Natural killer cell (primary cell): ENCODE data around the gene LEF1. TPM values are rescaled to one million over a fixed set of nuclear protein-coding genes. Genes with fewer than 3 reads are reported as not detected.

Experiments
- ATAC-seq, 3 donors: fragments of 150-1000 bp in 2 of 3; fragments of 200-7000 bp in 1 of 3; cut with Tn5 transposase; 1 replicate in 1 of 3; 2 replicates in 2 of 3; pipeline ENCODE4 v1.10.0; 2021; ENCODE audit warnings: mild to moderate bottlenecking in 2 of 3, moderate library complexity in 2 of 3
- DNase-seq, 2 donors: peaks; one replicate each; pipeline versions ENCODE4 v3.0.0 to v3.0.0-alpha.2; 2013 to 2021; ENCODE audit warnings: mixed read lengths in 1 of 2
- H3K27ac ChIP-seq: one replicate; pipeline ENCODE4 v1.5.1; 2013; ENCODE audit warnings: mild to moderate bottlenecking, low read length
- H3K27me3 ChIP-seq: one replicate; pipeline ENCODE4 v1.6.1; 2013; ENCODE audit warnings: low read length; ENCODE audit not compliant: control insufficient read depth, insufficient read depth
- H3K36me3 ChIP-seq: one replicate; pipeline ENCODE4 v1.6.1; 2013; ENCODE audit warnings: low read length; ENCODE audit not compliant: control insufficient read depth, insufficient read depth
- H3K4me1 ChIP-seq: one replicate; pipeline ENCODE4 v1.6.1; 2013; ENCODE audit warnings: low read length; ENCODE audit not compliant: control insufficient read depth, insufficient read depth
- H3K4me3 ChIP-seq: one replicate; pipeline ENCODE4 v1.5.1; 2013; ENCODE audit warnings: low read length
- H3K9me3 ChIP-seq: one replicate; pipeline ENCODE4 v1.6.1; 2013; ENCODE audit warnings: low read length; ENCODE audit not compliant: control insufficient read depth, insufficient read depth
- H3K27ac Mint-ChIP-seq, 2 donors: one replicate each; pipeline ENCODE4 v1.8.0; 2022; ENCODE audit warnings: mild to moderate bottlenecking in 2 of 2, mixed read lengths in 2 of 2, moderate library complexity in 1 of 2
- H3K27me3 Mint-ChIP-seq, 2 donors: one replicate each; pipeline ENCODE4 v1.8.0; 2022; ENCODE audit warnings: low read depth in 2 of 2, mixed read lengths in 2 of 2
- H3K36me3 Mint-ChIP-seq: one replicate; pipeline ENCODE4 v1.8.0; 2022; ENCODE audit warnings: mixed read lengths
- H3K4me1 Mint-ChIP-seq, 2 donors: one replicate each; pipeline ENCODE4 v1.8.0; 2022; ENCODE audit warnings: mixed read lengths in 2 of 2
- H3K4me3 Mint-ChIP-seq: one replicate; pipeline ENCODE4 v1.8.0; 2022; ENCODE audit warnings: mild to moderate bottlenecking, moderate library complexity, mixed read lengths
- H3K9me3 Mint-ChIP-seq, 2 donors: one replicate each; pipeline ENCODE4 v1.8.0; 2022; ENCODE audit warnings: mixed read lengths in 2 of 2
- WGBS: methylation state at CpG from one replicate; pipeline ENCODE4 v1.1.7; 2013; ENCODE audit warnings: missing lambda C conversion rate; ENCODE audit not compliant: insufficient coverage; 5-methylcytosine and 5-hydroxymethylcytosine counted together
- intact Hi-C: fragments of 100-400 bp; cut with micrococcal nuclease; formaldehyde crosslinking; loops from one replicate; pipeline ENCODE4 v1.14.2; 2022
- total RNA-seq, 4 donors: library from RNA; stranded (reverse); fragments of 120-200 nt in 1 of 4; gene quantifications; one replicate each; pipeline versions ENCODE4 v1.2.3 to v1.2.4, GENCODE V29; 2013 to 2022
- TF ChIP-seq, protein P1 (sequence below): fragments of 200-600 bp; IDR thresholded peaks from one replicate; pipeline ENCODE4 v1.8.0; 2022; ENCODE audit warnings: antibody characterized with exemption

Gene LEF1
- total RNA-seq, 3 donors from 2014 or later (not counting 1 experiment from before 2014, with no cell fraction given) = 18.7 to 39.8 (median 24.5) TPM

DNA sequence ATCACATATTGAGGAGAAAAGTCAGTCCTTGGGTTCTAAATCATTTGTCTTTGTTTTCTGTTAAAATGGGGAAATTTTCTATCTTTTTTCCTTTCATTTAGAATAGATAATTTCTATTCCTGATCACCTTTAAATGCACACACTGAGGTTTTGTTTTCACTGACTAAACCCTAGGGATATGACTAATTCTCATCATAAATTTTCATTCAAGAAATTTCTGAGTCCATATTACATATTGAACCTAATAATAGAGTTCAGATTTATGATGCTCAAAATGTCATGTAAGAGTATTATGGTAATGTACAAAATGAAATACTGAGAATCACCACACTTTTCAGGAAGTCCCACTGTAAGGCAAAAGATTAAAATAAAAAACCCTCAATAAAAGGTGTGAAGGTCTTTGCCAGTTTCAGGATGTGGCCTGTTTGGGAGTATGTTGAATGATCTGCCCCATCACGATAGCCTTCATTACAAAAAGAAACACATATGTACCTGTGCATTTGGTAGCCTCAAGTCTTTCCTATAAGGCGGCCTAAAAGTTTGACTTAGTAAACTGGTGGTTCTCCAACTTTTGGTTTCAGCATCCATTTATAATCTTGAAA, 49.4 kb downstream of the LEF1 start:
- Histone ChIP-seq H3K36me3 (no peaks in the 10 kb centered on the region), H3K27ac (no peak overlapping the region), H3K9me3 (no peaks in the 10 kb centered on the region), H3K4me3 (no peak overlapping the region), H3K4me1 (peaks cover 27% of the 10 kb centered on the region), H3K27me3 (no peaks in the 10 kb centered on the region)
- TF ChIP-seq, protein P1, sequence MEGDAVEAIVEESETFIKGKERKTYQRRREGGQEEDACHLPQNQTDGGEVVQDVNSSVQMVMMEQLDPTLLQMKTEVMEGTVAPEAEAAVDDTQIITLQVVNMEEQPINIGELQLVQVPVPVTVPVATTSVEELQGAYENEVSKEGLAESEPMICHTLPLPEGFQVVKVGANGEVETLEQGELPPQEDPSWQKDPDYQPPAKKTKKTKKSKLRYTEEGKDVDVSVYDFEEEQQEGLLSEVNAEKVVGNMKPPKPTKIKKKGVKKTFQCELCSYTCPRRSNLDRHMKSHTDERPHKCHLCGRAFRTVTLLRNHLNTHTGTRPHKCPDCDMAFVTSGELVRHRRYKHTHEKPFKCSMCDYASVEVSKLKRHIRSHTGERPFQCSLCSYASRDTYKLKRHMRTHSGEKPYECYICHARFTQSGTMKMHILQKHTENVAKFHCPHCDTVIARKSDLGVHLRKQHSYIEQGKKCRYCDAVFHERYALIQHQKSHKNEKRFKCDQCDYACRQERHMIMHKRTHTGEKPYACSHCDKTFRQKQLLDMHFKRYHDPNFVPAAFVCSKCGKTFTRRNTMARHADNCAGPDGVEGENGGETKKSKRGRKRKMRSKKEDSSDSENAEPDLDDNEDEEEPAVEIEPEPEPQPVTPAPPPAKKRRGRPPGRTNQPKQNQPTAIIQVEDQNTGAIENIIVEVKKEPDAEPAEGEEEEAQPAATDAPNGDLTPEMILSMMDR = no peak
- Mint-ChIP-seq H3K27ac (peak overlapping the region in 1 of 2 donors; percentile 65), H3K9me3 (no peaks in the 10 kb centered on the region), H3K4me1 (peaks cover 51 to 55% of the 10 kb centered on the region in 2 donors), H3K27me3 (no peaks in the 10 kb centered on the region), H3K4me3 (peak overlapping the region; percentile 47), H3K36me3 (no peaks in the 10 kb centered on the region)
- no peak for DNase-seq
- intact Hi-C loops = loop anchor here (5.0 kb wide), 1 partner anchor 53 kb away; no protein-coding TSS in a partner anchor
- WGBS = 60% methylated on average over 1 of the region's 2 CpGs
- ATAC-seq = peak in 2 of 3 donors; percentile 12 to 40

DNA sequence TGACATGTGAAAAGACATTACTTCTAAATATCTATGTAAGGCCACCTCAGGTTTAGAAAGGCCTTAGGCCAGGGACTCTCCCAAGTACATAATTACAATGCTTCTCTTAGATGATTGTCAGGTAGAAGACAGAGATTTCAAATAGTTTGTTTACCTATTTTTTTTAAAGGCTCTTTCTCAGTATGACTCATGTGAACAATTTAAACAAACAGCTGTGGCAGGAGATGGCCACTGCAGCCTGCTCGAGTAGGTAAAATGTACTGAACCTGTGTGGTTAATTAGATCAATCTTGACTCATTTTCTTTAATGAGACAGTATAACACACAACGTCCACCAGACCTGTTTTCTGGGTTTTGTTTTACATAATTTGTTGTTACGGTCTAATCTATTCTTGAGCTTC, 50.2 kb downstream of the LEF1 start:
- TF ChIP-seq, protein P1 = no peak
- Mint-ChIP-seq H3K4me1 (peaks cover 59 to 63% of the 10 kb centered on the region in 2 donors), H3K27me3 (no peaks in the 10 kb centered on the region), H3K9me3 (no peaks in the 10 kb centered on the region), H3K36me3 (no peaks in the 10 kb centered on the region), H3K4me3 (peak overlapping the region; percentile 11), H3K27ac (no peak overlapping the region)
- Histone ChIP-seq H3K4me1 (peaks cover 28% of the 10 kb centered on the region), H3K27me3 (no peaks in the 10 kb centered on the region), H3K9me3 (no peaks in the 10 kb centered on the region), H3K4me3 (no peak overlapping the region), H3K36me3 (no peaks in the 10 kb centered on the region), H3K27ac (no peak overlapping the region)
- ATAC-seq = peak in 1 of 3 donors; percentile 19
- peak in 1 of 2 donors; percentile 63 for DNase-seq
- WGBS = 60% methylated on average over 3 of the region's 3 CpGs
- intact Hi-C loops = loop anchor here (5.0 kb wide), 1 partner anchor 54 kb away; no protein-coding TSS in a partner anchor

DNA sequence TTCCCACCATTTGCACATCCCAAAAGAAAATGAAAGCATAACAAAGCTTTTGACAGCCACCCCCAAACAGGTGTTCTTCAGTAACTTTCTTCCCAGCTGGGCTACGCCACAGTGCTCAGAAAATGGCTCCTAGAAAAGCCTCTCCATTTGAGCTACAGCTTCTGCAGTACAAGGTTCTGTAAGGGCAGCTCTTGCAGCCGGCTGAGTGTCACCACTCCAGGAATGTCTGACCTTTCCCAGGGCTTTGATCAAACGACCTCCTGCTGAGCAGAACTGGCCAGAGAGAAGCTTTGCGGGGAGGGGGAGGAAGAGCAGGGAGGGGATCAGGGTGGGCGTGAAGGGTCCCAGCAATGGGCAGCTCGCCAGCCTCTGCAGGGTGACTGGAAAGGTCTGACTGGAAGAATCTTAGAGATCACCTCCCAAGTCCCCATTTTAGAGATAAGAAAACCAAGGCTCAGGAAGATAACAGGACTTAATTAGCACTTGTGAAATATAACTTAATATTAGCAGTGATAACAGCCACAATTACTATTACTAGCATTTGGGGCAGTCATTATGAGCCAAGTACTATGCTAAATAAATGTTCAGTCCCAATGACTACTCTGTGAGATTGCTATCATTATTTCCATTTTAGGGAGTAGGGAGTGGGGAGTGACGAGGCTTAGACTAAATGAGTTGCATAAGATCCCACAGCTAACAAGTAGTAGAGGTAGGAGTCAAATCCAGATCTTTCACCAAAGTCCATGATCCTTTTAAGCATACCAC, 51.1 kb downstream of the LEF1 start:
- ATAC-seq = no peak
- TF ChIP-seq, protein P1 = no peak
- Histone ChIP-seq H3K9me3 (no peaks in the 10 kb centered on the region), H3K27ac (no peak overlapping the region), H3K4me3 (no peak overlapping the region), H3K4me1 (peaks cover 37% of the 10 kb centered on the region), H3K36me3 (no peaks in the 10 kb centered on the region), H3K27me3 (no peaks in the 10 kb centered on the region)
- WGBS = 88% methylated on average over 6 of the region's 7 CpGs
- H3K4me3 Mint-ChIP-seq = peak overlapping the region; percentile 77
- intact Hi-C loops = loop anchor here (5.0 kb wide), 1 partner anchor 55 kb away; no protein-coding TSS in a partner anchor
- H3K4me1 Mint-ChIP-seq = peaks cover 68 to 72% of the 10 kb centered on the region in 2 donors
- no peaks in the 10 kb centered on the region for H3K27me3 Mint-ChIP-seq
- no peaks in the 10 kb centered on the region for H3K36me3 Mint-ChIP-seq
- H3K27ac Mint-ChIP-seq = no peak overlapping the region
- no peak for DNase-seq
- no peaks in the 10 kb centered on the region for H3K9me3 Mint-ChIP-seq
